Measurements from ENCODE around the gene SLC17A5. TPM values are rescaled to one million over a fixed set of nuclear protein-coding genes. Genes with fewer than 3 reads are reported as not detected.
"Not testable (repeated sequence)": the region's sequence is repeated elsewhere in the genome, so short reads cannot be mapped to it uniquely, and the experiment has no call there.

Gene SLC17A5
- total RNA-seq, 2 experiments from 2014 or later, result 5.1 to 5.4 TPM

DNA sequence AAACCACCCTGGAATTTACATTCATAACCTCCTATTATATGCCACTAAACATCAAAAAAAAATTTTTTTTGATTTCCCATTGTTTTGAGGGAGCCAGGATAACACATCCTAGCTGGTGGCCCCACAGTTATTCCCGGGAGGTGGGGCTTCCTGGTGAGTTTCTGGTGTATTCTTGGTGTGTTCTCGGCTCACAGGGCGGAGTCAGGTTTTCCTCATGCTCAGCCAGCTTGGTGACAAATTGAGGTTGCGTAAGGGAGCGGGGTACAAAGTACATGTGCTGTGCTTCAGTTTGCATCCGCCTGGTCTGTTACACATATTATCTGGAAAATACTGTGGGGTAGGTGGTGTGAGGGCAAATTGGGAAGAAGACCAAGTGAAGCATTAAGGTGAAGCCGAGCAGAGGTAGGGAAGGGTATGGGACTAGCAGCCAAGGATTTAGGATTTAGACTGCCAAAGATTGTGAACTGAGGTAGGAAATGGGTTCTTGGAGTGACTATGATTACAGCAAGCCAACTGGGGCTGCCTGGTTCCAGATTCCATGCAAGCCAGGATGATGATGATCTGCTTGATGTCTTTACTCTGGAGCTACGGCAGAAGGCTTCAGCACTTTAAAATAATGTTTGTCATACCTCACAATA, 86.7 kb downstream of the SLC17A5 start:
- no peak for DNase-seq
- H3K27me3 Mint-ChIP-seq, result no peaks in the 10 kb centered on the region
- peaks cover 3% of the 10 kb centered on the region for H3K9me3 Mint-ChIP-seq
- no peak overlapping the region for H3K27ac Mint-ChIP-seq
- ChIA-PET CTCF (no interaction called here), POLR2A (no interaction called here)
- H3K4me1 Mint-ChIP-seq, result peaks cover 9% of the 10 kb centered on the region
- H3K4me3 Mint-ChIP-seq, result no peak overlapping the region
- no peaks in the 10 kb centered on the region for H3K36me3 Mint-ChIP-seq (ENCODE audit: low read depth)

DNA sequence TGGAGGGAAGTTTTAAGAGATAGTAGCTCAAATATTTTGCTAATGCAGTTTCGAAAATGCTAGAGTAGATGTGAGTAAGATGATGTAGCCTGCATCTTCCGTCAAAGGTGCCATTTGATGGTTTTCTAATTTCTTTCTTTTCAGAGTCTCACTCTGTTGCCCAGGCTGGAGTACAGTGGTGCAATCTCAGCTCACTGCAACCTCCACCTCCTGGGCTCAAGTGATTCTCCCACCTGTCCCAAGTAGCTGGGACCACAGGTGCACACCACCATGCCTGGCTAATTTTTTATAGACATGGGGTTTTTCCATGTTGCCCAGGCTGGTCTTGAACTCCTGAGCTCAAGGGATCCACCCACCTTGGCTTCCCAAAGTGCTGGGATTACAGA, 87.3 kb downstream of the SLC17A5 start:
- H3K27me3 Mint-ChIP-seq; H3K9me3 Mint-ChIP-seq; DNase-seq; H3K27ac Mint-ChIP-seq; H3K4me3 Mint-ChIP-seq; H3K36me3 Mint-ChIP-seq (ENCODE audit: low read depth); CTCF ChIA-PET; H3K4me1 Mint-ChIP-seq: not testable (repeated sequence)
- POLR2A ChIA-PET, result interaction anchor here (0.6 kb wide), 1 partner anchor 13 kb away, joined by 3 read pairs; no protein-coding TSS in a partner anchor

DNA sequence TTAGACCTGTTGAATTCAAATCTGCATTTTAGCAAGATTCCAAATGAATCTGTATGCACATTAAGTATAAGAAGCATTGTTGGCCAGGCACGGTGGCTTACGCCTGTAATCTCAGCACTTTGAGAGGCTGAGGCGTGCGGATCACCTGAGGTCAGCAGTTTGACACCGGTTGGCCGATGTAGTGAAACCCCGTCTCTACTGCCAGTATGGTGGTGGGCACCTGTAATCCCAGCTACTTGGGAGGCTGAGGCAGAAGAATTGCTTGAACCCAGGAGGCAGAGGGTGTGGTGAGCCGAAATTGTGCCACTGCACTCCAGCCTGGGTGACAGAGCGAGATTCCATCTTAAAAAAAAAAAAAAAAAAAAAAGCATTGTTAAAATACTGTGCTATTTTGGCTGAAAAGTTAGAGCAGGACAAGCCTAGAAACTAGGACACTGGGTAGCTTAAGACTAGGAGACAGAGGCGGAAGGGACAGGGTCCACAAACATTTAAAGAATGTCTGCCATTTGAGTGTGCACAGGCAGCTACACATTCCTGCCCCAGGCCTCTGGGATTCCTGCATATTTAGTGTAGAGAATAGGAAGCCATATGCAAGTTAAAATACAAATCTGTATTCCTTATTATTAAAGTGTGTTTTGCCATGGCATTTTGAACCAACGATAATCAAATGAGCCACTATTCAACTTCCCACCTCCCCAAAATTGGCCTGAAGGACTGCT, 87.9 kb downstream of the SLC17A5 start:
- H3K4me3 Mint-ChIP-seq, result no peak overlapping the region
- CTCF ChIA-PET, result no interaction called here
- H3K36me3 Mint-ChIP-seq (ENCODE audit: low read depth), result no peaks in the 10 kb centered on the region
- no peak overlapping the region for H3K27ac Mint-ChIP-seq
- no peaks in the 10 kb centered on the region for H3K9me3 Mint-ChIP-seq
- DNase-seq, result no peak
- no peaks in the 10 kb centered on the region for H3K27me3 Mint-ChIP-seq
- POLR2A ChIA-PET, result interaction anchor here (0.6 kb wide), 1 partner anchor 14 kb away, joined by 3 read pairs; no protein-coding TSS in a partner anchor
- peaks cover under 1% of the 10 kb centered on the region for H3K4me1 Mint-ChIP-seq

DNA sequence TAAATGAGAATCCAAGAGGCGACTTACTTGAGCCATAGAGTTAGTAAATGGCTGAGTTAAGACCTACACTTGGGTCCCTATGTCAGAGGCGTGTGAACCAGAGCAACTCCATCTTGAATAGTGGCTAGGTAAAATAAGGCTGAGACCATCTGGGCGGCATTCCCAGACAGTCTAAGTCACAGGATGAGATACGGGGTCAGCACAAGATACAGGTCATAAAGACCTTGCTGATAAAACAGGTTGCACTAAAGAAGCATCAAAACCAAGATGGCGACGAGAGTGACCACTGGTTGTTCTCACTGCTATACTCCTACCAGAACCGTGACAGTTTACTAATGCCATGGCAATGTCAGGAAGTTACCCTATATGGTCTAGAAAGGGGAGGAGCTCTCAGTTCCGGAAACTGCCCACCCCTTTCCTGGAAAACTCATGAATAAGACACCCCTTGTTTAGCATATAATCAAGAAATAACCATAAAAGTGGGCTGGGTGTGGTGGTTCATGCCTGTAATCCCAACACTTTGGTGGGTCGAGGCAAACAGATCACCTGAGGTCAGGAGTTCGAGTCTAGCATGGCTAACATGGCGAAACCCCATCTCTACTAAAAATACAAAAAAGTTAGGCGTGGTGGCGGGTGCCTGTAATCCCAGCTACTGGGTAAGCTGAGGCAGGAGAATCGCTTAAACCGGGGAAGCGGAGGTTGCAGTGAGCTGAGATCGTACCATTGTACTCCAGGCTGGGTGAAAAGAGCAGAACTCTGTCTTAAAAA, 89.0 kb downstream of the SLC17A5 start:
- no peak for DNase-seq
- H3K9me3 Mint-ChIP-seq, result no peaks in the 10 kb centered on the region
- ChIA-PET CTCF (interaction anchor here (0.6 kb wide), 1 partner anchor 72 kb away, joined by 5 read pairs; no protein-coding TSS in a partner anchor), POLR2A (no interaction called here)
- no peak overlapping the region for H3K4me3 Mint-ChIP-seq
- H3K27me3 Mint-ChIP-seq, result no peaks in the 10 kb centered on the region
- peaks cover 2% of the 10 kb centered on the region for H3K4me1 Mint-ChIP-seq
- no peaks in the 10 kb centered on the region for H3K36me3 Mint-ChIP-seq (ENCODE audit: low read depth)
- no peak overlapping the region for H3K27ac Mint-ChIP-seq

DNA sequence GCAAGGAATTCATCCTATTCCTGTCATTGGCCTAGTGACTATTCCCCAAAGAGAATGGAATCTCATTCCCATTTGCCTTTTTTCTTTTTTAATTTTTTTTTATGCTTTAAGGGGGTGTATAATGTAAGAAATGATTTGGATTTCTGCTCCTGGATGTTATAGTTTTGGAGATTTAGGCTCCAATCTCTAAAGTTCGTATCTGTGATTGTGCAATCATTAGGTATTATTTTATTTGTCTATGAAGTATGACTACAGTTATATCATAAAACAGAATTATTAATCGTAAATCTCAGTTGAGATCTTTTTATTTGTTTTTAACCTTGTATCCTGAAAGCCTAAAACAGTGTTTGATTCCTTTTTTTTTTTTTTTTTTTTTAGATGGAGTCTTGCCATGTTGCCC, 91.2 kb downstream of the SLC17A5 start:
- Mint-ChIP-seq H3K9me3 (no peaks in the 10 kb centered on the region), H3K36me3 (ENCODE audit: low read depth) (no peaks in the 10 kb centered on the region), H3K27me3 (no peaks in the 10 kb centered on the region), H3K4me1 (peaks cover 5% of the 10 kb centered on the region), H3K4me3 (no peak overlapping the region), H3K27ac (no peak overlapping the region)
- no peak for DNase-seq
- CTCF ChIA-PET, result no interaction called here
- POLR2A ChIA-PET, result no interaction called here

DNA sequence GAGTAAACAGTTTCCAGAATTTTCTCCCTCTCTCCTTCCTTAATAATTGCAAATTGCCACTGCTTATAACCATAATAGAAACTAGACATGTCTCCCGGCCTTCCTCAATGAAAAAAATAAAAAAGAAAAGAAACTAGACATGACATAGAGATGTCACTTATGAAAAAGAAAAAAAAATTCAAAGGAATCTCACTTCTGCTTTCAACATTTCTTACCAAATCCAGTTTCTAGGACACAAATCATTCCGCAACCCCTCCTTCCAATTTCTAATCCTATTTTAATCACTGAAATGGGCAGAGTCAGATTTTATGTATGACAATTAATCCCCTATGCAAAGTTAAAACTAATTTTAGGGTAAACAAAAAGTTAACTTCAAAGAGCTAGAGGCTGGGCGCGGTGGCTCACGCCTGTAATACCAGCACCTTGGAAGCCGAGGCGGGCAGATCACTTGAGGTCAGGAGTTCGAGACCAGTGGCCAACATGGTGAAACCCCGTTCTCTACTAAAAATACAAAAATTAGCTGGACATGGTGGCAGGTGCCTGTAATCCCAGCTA, 92.9 kb downstream of the SLC17A5 start:
- no peak overlapping the region for H3K27ac Mint-ChIP-seq
- H3K27me3 Mint-ChIP-seq, result no peaks in the 10 kb centered on the region

DNA sequence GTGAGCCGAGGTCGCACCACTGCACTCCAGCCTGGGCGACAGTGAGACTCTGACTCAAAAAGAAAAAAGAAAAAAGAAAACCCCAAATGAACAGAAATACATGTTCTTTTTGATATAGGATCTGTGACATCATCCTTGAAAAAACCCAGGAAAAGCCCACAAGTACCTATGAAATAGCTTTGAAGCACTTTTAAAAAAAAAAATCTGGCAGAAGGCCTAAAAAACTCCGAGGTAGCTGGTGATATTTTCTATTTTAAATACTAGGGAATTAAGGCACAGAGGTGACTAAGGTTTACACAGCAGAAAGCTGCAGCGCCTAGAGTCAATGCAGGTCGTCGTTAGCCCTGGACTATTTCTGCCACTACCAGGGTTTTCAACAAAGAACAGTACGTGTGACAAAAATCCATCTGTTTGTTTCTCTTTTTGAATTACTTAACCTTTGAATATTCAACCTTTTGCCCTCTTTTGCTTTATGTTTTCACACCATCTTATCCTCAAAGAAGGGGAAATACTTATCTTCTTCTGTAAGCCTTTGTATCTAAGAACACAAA, 93.5 kb downstream of the SLC17A5 start:
- DNase-seq, result no peak
- POLR2A ChIA-PET, result no interaction called here
- Mint-ChIP-seq H3K4me1 (peaks cover 6% of the 10 kb centered on the region), H3K9me3 (no peaks in the 10 kb centered on the region), H3K27me3 (no peaks in the 10 kb centered on the region), H3K27ac (no peak overlapping the region), H3K36me3 (ENCODE audit: low read depth) (no peaks in the 10 kb centered on the region), H3K4me3 (no peak overlapping the region)
- CTCF ChIA-PET, result no interaction called here

More for the DNA sequence above, 92.9 kb downstream of the SLC17A5 start:
- H3K9me3 Mint-ChIP-seq, result no peaks in the 10 kb centered on the region
- DNase-seq, result no peak
- ChIA-PET POLR2A (no interaction called here), CTCF (interaction anchor here (1.0 kb wide), 1 partner anchor 11 kb away, joined by 3 read pairs; no protein-coding TSS in a partner anchor)
- H3K4me3 Mint-ChIP-seq, result no peak overlapping the region
- peaks cover 6% of the 10 kb centered on the region for H3K4me1 Mint-ChIP-seq
- H3K36me3 Mint-ChIP-seq (ENCODE audit: low read depth), result no peaks in the 10 kb centered on the region

DNA sequence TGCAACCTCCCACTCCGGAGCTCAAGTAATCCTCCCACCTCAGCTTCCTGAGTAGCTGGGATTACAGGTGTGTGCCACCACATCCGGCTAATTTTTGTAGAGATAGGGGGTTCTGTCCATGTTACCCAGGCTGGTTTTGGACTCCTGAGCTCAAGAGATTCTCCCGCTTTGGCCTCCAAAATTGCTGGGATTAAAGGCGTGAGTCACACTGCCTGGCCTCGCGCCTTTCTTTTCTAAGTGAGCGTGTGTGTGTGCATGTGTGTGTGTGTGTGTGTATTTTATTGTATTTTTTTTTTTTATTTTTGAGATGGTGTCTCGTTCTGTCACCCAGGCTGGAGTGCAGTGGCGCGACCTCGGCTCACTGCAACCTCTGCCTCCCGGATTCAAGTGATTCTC, 94.4 kb downstream of the SLC17A5 start:
- not testable (repeated sequence) for DNase-seq; H3K4me1 Mint-ChIP-seq; H3K9me3 Mint-ChIP-seq; H3K4me3 Mint-ChIP-seq; H3K27me3 Mint-ChIP-seq; H3K36me3 Mint-ChIP-seq (ENCODE audit: low read depth); H3K27ac Mint-ChIP-seq
- CTCF ChIA-PET, result interaction anchor here (2.0 to 2.3 kb wide), 2 partner anchors 10 to 11 kb away, joined by 5 to 6 read pairs; no protein-coding TSS in a partner anchor
- POLR2A ChIA-PET, result interaction anchor here (0.5 to 0.6 kb wide), 2 partner anchors 38 to 48 kb away, joined by 3 to 6 read pairs; no protein-coding TSS in a partner anchor

DNA sequence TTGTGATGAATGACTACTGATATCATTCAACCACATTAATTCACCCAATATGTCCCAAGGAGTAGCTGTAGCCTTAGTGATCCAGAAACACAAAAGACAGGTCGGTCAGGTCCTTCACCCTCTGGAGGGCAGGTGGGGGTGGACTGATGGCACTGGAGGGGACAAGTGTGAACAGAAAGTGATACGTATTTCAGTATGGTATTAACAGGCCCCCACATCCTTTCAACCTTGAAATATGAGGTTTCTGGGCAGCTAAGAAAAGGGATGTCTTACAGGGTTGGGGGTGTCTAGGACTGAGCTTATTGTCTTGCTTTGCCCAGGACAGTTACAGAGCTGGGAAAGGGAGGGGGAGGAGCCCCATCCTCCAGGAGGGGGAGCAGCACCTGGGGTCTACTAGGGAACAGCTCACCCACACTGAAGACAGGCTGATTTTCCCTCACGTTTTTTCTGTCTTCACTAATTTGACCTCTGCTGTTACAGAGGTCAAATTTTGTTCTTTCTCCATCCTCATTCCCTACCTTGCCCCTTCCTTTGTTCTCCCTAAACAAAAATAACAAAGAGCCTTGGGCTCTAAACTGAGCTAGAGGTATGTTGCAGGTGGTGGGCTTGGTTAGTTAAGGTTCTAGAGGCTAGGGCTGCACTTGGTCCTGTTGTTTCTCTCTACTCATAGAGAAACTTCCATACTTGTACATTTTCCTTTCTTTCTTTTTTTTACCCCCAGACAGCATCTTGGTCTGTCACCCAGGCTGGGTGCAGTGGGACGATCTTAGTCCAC, 95.0 kb downstream of the SLC17A5 start:
- H3K9me3 Mint-ChIP-seq, result no peaks in the 10 kb centered on the region
- no peaks in the 10 kb centered on the region for H3K27me3 Mint-ChIP-seq
- peaks cover 6% of the 10 kb centered on the region for H3K4me1 Mint-ChIP-seq
- ChIA-PET CTCF (interaction anchor here (1.0 to 2.3 kb wide), 4 partner anchors 10 to 27 kb away, joined by 3 to 6 read pairs (median 4); no protein-coding TSS in a partner anchor), POLR2A (interaction anchor here (0.5 to 0.6 kb wide), 2 partner anchors 37 to 49 kb away, joined by 3 to 6 read pairs; no protein-coding TSS in a partner anchor)
- DNase-seq, result no peak
- H3K4me3 Mint-ChIP-seq, result no peak overlapping the region
- no peaks in the 10 kb centered on the region for H3K36me3 Mint-ChIP-seq (ENCODE audit: low read depth)
- no peak overlapping the region for H3K27ac Mint-ChIP-seq

DNA sequence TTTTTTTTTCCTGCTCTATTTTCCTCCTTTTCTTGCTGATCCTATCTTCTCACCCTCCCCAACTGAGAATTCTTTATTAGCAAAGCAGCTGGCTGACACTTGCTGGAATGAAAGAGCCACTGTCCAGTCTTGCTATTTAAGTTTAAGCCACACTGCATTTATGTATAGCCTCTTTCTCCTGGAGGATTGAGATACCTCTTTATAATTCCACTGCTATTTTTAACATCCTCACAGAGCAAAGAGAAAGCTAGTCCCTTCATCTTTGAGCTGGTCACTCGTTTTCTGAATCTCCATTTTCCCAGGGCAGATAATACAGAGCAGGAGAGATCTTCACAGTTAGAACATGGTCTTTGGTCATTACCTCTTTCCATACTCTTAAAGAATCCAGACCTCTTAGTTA, 97.0 kb downstream of the SLC17A5 start:
- Mint-ChIP-seq H3K27ac (no peak overlapping the region), H3K4me3 (no peak overlapping the region), H3K9me3 (no peaks in the 10 kb centered on the region), H3K36me3 (ENCODE audit: low read depth) (no peaks in the 10 kb centered on the region), H3K4me1 (peaks cover 6% of the 10 kb centered on the region), H3K27me3 (no peaks in the 10 kb centered on the region)
- ChIA-PET CTCF (interaction anchor here (0.7 to 0.9 kb wide), 2 partner anchors 16 to 37 kb away, joined by 4 to 5 read pairs; no protein-coding TSS in a partner anchor), POLR2A (interaction anchor here (0.5 kb wide), 2 partner anchors 17 to 86 kb away, joined by 4 to 9 read pairs; no protein-coding TSS in a partner anchor)
- no peak for DNase-seq

DNA sequence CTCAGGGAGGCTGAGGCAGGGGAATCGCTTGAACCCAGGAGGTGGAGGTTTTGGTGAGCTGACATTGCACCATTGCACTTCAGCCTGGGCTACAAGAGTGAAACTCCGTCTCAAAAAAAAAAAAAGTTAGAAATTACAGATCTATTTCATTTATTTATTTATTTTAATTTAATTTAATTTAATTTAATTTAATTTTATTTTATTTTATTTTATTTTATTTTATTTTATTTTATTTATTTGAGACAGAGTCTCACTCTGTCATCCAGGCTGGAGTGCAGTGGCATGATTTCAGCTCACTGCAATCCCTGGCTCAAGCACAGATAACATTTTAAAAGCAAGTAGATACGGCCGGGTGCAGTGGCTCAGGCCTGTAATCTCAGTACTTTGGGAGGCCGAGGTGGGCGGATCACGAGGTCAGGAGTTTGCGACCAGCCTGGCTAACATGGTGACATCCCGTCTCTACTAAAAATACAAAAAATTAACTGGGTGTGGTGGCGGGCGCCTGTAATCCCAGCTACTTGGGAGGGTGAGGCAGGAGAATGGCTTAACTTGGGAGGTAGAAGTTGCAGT, 98.3 kb downstream of the SLC17A5 start:
- POLR2A ChIA-PET, result not testable (repeated sequence)

More for the DNA sequence above, 98.3 kb downstream of the SLC17A5 start:
- not testable (repeated sequence) for H3K4me3 Mint-ChIP-seq; H3K36me3 Mint-ChIP-seq (ENCODE audit: low read depth); DNase-seq; H3K4me1 Mint-ChIP-seq; H3K27ac Mint-ChIP-seq; H3K27me3 Mint-ChIP-seq; H3K9me3 Mint-ChIP-seq
- CTCF ChIA-PET, result interaction anchor here (0.6 to 1.5 kb wide), 2 partner anchors 30 to 401 kb away, joined by 3 to 5 read pairs; no protein-coding TSS in a partner anchor

All from activated CD4-positive, alpha-beta T cell treated with anti-CD3 and anti-CD28 coated beads, Interleukin-2, amount 10 ng/mL, durations not matched to agents 7 days and 5 days (primary cell).